Measurements from ENCODE around the gene SGSM1. TPM values are rescaled to one million over a fixed set of nuclear protein-coding genes. Genes with fewer than 3 reads are reported as not detected.

The SGSM1 gene
- total and polyA plus RNA-seq, 4 donors, result 0.57 to 4.5 (median 2.7) TPM

- no peaks in the 10 kb centered on the region for H3K36me3 ChIP-seq (ENCODE audit: control insufficient read depth in 4 of 4, insufficient read depth in 4 of 4, low read length in 4 of 4)
- DNase-seq (peak; percentile 42 to 65 (median 61)), ATAC-seq (ENCODE audit: insufficient read depth, low FRiP score) (peak; percentile 19)
- TF ChIP-seq CTCF (IDR thresholded peaks at IDR 0.05; ENCODE audit: control extremely low read depth, extremely low read depth), result no peak
- no peaks in the 10 kb centered on the region for H3K27me3 ChIP-seq (ENCODE audit: control insufficient read depth in 3 of 3, insufficient read depth in 3 of 3, low read length in 2 of 3)
- peak overlapping the region; percentile 33 to 47 for H3K27ac ChIP-seq (ENCODE audit: low read depth in 1 of 2, low read length in 1 of 2)
- H3K4me1 ChIP-seq (ENCODE audit: control insufficient read depth in 5 of 5, insufficient read depth in 5 of 5, low read length in 5 of 5), result peaks cover 0 to 14% (median 0%) of the 10 kb centered on the region in 5 donors
- WGBS, 2 donors, result 25 to 35% methylated on average over 10 of the region's 10 CpGs
- peaks cover 0 to 3% (median 0%) of the 10 kb centered on the region in 4 donors for H3K9me3 ChIP-seq (ENCODE audit: control insufficient read depth in 4 of 4, insufficient read depth in 3 of 4, low read length in 3 of 4)
- no peak overlapping the region for H3K4me3 ChIP-seq
- no peak overlapping the region for H3K9ac ChIP-seq (ENCODE audit: insufficient read depth in 1 of 2, low read length in 2 of 2)
These were observed 14.0 kb downstream of the SGSM1 start for GRCh38 chr22:24819911-24820461.

DNA sequence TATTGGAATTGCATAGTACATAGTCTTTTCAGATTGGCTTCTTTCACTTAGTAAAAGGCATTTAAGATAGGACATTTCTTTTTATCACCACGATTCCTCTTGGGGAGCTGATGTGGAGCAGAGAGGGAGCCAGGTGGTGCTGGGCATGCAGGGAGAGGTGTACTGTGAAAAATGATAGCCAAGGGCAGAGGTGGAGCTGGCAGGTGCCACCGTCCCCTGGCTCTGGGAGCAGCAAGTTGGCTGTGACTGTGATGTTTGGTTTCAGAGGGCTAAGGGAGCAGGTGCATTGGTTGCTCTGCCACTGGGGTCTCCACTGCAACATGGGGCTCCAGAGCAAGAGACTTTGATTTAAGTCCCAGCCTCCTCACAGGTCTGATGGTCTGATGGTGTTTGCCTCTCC lies 16.5 kb downstream of the SGSM1 start:
- DNase-seq (no peak), ATAC-seq (ENCODE audit: insufficient read depth, low FRiP score) (no peak)
- Histone ChIP-seq H3K36me3 (ENCODE audit: control insufficient read depth in 4 of 4, insufficient read depth in 4 of 4, low read length in 4 of 4) (no peaks in the 10 kb centered on the region), H3K9ac (ENCODE audit: insufficient read depth in 1 of 2, low read length in 2 of 2) (no peak overlapping the region), H3K4me1 (ENCODE audit: control insufficient read depth in 5 of 5, insufficient read depth in 5 of 5, low read length in 5 of 5) (peaks cover 0 to 14% (median 0%) of the 10 kb centered on the region in 5 donors), H3K4me3 (no peak overlapping the region), H3K9me3 (ENCODE audit: control insufficient read depth in 4 of 4, insufficient read depth in 3 of 4, low read length in 3 of 4) (no peaks in the 10 kb centered on the region), H3K27ac (ENCODE audit: low read depth in 1 of 2, low read length in 1 of 2) (no peak overlapping the region), H3K27me3 (ENCODE audit: control insufficient read depth in 3 of 3, insufficient read depth in 3 of 3, low read length in 2 of 3) (no peaks in the 10 kb centered on the region)
- WGBS, 2 donors, result 81 to 92% methylated on average over 2 of the region's 2 CpGs
- TF ChIP-seq CTCF (IDR thresholded peaks at IDR 0.05; ENCODE audit: control extremely low read depth, extremely low read depth), result no peak

GRCh38 chr22:24823787-24824186 lies 17.8 kb downstream of the SGSM1 start:
- Histone ChIP-seq H3K4me1 (ENCODE audit: control insufficient read depth in 5 of 5, insufficient read depth in 5 of 5, low read length in 5 of 5) (peaks cover 0 to 14% (median 0%) of the 10 kb centered on the region in 5 donors), H3K36me3 (ENCODE audit: control insufficient read depth in 4 of 4, insufficient read depth in 4 of 4, low read length in 4 of 4) (no peaks in the 10 kb centered on the region), H3K27me3 (ENCODE audit: control insufficient read depth in 3 of 3, insufficient read depth in 3 of 3, low read length in 2 of 3) (no peaks in the 10 kb centered on the region), H3K4me3 (no peak overlapping the region), H3K9ac (ENCODE audit: insufficient read depth in 1 of 2, low read length in 2 of 2) (no peak overlapping the region), H3K27ac (ENCODE audit: low read depth in 1 of 2, low read length in 1 of 2) (no peak overlapping the region), H3K9me3 (ENCODE audit: control insufficient read depth in 4 of 4, insufficient read depth in 3 of 4, low read length in 3 of 4) (no peaks in the 10 kb centered on the region)
- ATAC-seq (ENCODE audit: insufficient read depth, low FRiP score) (no peak), DNase-seq (no peak)
- 96 to 97% methylated on average over 9 of the region's 9 CpGs for WGBS, 2 donors
- no peak for TF ChIP-seq CTCF (IDR thresholded peaks at IDR 0.05; ENCODE audit: control extremely low read depth, extremely low read depth)

DNA sequence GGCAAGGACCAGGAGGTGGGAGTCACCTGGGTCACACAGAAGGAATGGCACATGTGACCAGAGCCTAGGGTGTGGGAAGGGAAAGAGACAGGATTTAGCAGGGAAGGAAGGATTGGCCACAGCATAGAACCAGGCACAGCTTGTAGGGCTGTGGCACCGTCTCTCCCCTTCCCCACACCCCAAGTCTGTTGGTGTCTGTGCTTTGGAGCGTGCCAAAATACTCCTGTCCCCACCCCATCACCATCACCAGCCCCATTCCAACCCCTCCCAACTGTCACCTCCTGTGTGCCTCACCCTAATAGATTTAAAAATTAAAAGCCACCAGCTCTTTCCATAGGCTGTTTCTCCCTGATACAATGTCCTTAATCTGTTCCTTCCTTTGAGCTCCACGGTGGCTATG lies 18.2 kb downstream of the SGSM1 start:
- Histone ChIP-seq H3K4me3 (no peak overlapping the region), H3K27me3 (ENCODE audit: control insufficient read depth in 3 of 3, insufficient read depth in 3 of 3, low read length in 2 of 3) (no peaks in the 10 kb centered on the region), H3K9ac (ENCODE audit: insufficient read depth in 1 of 2, low read length in 2 of 2) (no peak overlapping the region), H3K27ac (ENCODE audit: low read depth in 1 of 2, low read length in 1 of 2) (no peak overlapping the region), H3K9me3 (ENCODE audit: control insufficient read depth in 4 of 4, insufficient read depth in 3 of 4, low read length in 3 of 4) (no peaks in the 10 kb centered on the region), H3K36me3 (ENCODE audit: control insufficient read depth in 4 of 4, insufficient read depth in 4 of 4, low read length in 4 of 4) (no peaks in the 10 kb centered on the region), H3K4me1 (ENCODE audit: control insufficient read depth in 5 of 5, insufficient read depth in 5 of 5, low read length in 5 of 5) (peaks cover 0 to 14% (median 0%) of the 10 kb centered on the region in 5 donors)
- DNase-seq (no peak), ATAC-seq (ENCODE audit: insufficient read depth, low FRiP score) (no peak)
- WGBS, 2 donors, result 68 to 82% methylated on average over 3 of the region's 3 CpGs
- TF ChIP-seq CTCF (IDR thresholded peaks at IDR 0.05; ENCODE audit: control extremely low read depth, extremely low read depth), result no peak

All from lung (tissue), 12 donors.